HG03095 (cell line): ENCODE data around the gene ADCY9.
"Not testable (repeated sequence)": the region's sequence is repeated elsewhere in the genome, so short reads cannot be mapped to it uniquely, and the experiment has no call there.

ENCODE experiments used
- ATAC-seq: cut with Tn5 transposase; IDR thresholded peaks from one replicate; pipeline ENCODE4 v1.9.1; 2021; ENCODE audit warnings: moderate library complexity; ENCODE audit not compliant: unreplicated experiment

The ADCY9 gene

DNA sequence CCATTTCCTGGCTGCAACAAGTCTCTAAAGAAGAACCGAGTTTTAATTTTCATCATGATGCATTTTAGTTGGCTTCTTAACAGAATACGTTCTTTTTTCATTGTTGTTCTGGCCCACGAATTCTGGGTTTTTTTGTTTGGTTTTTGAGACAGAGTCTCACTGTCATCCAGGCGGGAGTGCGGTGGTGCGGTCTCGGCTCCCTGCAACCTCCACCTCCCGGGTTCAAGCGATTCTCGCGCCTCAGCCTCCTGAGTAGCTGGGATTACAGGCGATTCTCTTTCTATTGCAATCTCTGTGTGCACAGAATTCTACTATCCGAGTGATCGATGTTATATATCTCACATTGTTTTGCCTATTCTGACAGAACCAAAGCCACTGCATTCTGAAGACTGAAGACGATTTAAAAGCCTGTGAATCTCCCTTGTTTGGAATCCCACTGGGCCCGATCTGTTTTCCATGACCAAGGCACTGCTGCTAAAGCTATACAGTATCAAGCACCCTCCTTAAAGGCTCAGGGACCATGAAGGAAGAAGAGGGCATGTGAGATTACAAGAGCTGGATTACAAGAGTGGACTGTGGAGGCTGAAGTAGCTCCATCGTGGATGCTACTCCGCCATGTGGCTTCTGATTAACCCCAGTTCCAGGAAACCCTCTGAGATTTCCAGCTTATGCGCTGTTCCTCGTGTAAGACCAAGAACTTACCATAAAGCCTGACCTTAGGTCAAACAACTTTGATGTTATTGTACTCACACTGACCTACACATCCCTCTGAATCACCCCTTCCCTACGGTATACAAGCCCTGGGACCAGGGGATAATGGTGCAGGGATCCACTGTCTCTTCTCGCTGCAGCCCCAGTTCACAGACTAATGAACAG is 44.3 kb downstream of the ADCY9 start:
- ATAC-seq = no peak

DNA sequence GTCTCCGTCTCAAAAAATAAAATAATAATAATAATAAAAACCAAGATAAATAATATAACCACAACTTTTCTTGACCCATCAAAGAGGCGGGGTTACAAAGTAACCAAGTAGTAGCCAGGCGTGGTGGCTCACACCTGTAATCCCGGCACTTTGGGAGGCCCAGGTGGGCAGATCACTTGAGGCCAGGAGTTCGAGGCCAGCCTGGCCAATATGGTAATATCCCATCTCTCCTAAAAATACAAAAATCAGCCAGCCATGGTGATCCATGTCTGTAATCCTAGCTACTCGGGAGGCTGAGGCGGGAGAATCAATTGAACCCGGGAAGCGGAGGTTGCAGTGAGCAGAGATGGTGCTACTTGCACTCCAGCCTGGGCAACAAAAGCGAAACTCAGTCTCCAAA is 45.3 kb downstream of the ADCY9 start:
- ATAC-seq = no peak

DNA sequence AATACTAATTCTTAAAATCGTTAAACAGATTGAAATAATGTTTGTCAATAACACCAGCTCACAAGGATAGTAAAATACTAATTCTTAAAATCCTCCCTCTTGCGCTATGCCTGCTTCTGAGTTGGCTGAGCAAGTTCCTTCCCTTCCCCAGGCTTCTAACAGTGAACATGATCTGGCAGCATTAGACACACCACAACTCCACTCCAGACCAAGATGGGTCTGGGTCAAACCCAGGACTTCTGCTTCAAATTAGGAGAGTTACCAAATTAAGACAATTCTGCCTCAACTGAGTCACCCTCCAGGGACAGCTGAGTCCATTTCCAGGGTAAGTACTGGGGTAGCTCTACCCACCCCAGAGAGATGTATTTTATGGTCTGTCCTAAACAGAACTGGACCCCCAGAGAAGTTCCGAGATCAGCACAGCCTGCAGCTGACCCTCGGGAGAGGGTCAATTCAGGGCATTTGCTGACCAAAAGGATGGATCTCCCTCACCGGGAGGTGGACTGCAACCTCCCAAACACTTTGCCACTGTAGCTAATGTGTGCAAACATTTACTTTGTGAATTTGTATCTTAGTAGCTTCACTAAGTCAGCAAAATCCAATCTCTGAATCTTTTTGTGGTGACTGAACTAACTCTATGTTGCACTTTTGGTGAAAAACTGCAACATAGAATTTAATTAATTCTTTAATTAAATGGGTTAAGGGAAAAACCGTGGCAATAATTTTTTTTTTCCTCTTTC is 48.8 kb downstream of the ADCY9 start:
- ATAC-seq = no peak

DNA sequence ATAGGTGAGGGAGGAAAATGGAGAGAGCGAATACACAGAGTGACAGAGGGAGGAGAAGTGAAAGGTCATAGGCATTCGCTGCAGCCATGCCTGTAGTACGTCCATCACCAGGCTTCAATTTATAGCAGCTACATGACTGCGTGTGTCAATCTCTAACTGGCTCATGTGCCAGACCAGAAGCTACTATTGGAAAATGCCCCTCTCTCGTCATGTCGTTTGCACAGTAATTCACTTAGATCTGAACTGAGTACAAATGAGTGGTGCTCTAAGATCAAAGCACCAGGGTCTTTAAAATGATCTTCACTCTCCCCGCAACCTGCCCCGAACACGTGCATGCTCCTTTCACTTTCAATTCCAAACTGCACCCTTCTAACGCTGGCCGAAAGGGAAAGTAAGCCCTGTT is 51.3 kb downstream of the ADCY9 start:
- no peak for ATAC-seq

DNA sequence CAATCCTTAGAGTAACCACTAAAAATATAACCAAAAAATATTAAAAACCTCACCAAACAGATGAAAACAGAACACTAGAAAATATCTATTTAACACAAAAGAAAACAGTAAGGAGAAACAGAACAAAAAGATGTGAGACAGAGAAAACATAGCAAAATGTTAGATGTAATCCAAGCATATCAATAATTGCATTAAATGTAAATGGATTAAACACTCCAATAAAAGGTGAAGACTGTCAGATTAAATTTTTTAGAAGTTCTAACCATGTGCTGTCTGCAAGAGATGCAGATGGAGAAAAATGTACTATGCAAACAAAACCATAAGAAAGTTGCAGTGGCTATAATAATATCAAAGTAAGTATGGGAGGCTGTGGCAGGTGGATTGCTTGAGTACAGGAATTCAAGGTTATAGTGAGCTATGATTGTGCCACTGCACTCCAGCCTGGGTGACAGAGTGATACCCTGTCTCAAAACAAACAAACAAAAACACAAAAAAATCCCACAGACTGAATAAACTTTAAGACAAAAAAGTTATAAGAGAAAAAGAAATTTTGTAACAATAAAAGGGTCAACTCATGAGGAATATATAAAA is 53.9 kb downstream of the ADCY9 start:
- no peak for ATAC-seq

DNA sequence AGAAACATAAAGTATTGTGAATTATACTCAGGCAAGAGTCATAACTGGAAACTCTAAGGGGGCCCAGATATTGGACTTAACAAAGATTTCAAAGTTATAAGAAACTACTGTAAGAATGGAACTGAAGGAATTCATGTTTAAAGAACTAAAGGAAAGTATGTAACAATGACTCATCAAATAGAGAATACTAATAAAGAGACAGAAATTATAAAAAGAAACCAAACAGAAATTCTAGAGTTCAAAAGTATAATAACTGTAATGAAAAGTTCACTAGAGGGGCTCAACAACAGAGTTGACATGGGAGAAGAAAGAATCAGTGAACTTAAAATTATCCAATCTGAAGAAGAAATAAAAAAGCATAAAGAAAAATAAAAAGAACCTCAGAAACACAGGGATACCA is 55.4 kb downstream of the ADCY9 start:
- ATAC-seq = no peak

DNA sequence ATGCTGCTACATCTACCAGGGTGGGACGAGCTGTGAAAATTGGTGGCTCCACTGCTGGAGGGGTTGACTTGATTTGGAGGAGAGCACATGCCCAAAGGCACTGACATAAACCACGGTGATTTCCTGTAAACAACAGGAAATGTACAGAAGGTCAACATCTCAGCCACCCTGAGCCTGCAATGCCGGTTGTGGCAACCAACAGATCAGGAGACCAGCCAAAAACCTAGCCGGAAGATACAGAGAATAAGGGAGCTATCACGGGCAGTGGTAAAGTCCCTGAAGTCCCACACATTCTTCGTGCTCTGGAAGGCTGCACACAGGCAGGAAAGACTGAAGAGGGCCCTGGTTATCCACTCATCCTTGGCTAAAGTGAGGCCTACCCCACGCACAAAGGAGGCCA is 56.2 kb downstream of the ADCY9 start:
- ATAC-seq = no peak

DNA sequence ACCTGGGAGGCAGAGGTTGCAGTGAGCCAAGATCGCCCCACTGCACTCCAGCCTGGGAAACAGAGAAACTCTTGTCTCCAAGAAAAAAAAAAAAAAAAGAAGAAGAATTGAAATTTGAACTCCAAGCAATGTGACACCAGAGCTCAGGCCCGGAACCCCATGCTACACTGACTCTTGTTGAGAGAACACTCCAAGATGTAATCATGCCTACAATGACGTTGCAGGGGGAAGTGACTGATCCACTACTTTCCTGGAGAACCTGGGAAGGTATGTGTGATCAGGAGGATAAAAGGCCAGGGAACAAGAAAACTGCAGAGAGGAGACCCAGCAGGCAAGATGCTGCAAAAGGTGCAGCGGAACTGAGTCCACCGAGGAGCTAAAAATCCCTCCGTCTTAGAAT is 57.9 kb downstream of the ADCY9 start:
- no peak for ATAC-seq

DNA sequence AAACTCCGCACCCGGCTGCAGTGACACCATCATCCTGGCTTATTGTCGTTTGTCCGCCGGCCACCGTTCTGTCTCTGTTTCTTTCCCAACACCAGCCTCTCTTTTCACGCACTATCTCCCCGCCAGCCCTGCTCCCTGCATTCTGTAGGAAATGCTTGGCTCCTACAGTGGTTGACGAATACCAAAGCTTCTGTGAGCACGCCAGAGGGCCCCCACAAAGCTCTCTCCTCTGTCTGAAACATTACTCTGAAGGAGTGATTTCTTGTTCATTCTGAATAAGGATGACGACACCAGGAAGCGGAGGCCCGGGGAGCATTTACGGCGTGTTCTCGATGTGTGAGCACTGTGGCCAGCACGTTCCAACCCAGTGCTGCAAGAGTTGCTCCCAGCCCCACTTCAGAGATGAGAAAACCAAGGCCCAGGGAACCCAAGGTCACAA is 58.8 kb downstream of the ADCY9 start:
- ATAC-seq = no peak

DNA sequence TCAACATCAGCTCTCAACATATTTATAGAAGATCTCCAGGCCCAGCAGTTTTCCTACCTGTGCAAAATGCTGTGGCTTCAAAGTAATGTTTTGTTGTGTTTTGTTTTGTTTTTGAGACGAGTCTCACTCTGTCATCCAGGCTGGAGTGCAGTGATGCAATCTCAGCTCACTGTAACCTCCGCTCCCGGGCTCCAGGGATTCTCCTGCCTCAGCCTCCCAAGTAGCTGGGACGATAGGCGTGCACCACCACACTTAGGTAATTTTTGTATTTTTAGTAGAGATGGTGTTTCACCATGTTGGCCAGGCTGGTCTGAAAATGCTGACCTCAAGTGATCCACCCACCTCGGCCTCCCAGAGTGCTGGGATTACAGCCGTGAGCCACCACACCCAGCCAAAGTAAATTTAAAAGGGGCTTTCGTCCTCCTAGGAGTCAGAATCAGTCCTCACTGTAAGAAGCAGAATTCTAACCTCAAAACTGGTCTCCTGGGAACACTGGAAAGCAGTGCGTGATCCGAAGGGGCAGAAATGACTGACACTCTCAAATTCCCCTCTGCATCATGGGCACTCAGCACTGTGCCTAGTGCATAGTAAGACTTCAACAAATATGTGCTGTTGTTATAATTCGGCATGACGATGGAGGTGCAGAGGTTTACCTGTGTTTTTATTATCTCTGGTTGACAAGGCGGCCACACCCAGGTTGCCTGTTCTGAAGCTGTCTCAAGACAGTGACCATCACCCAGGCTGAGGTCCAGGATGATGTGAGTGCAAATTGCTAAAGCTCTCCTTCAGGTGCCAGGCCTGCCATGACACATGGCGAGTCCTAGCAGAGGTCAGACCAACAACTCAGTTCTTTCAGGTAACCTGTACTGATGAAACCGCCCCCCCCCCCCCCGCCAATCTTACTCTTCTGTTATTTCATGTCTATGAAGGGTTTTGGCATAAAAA is 59.8 kb downstream of the ADCY9 start:
- no peak for ATAC-seq

DNA sequence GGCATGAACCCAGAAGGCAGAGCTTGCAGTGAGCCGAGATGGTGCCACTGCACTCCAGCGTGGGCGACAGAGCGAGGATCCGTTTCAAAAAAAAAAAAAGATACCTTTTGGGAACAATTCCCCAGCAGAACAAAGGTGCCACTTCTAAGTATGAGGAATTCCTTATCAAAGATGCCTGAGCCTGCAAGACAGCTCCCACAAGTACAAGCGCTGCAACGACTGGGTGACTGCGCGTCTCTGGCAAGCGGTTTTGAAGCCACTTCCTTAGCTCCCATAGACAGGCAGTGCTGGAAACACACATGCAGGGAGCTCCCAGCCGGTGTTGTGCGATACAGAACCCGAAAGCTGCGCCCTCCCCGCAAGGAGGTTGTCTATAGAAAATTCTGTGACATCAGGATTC is 60.5 kb downstream of the ADCY9 start:
- ATAC-seq = no peak

DNA sequence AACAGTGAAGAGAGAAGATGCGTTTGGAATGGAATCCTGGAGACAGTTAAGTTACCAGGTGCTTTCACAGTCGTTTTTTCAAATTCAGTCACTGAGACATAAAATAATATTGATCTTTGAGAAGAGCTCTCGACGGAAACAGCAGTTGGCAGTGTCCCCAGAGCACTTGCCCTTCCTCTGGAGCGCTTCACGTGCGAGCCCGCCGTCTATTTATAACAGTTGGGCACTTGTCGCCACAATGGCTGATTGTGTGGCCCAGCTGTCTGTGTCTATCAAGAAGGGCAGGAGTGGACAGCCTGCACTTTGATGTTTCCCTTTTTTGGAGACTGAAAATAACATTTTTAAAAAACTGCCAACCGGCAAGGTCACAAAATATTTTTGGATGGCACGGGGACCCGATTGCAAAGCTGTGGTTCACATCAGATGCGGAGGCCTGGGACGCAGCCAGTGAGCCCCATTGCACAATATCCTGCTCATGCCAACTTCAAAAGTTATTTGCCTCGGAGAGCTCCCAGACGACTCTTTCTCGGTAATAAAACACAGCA is 62.9 kb downstream of the ADCY9 start:
- no peak for ATAC-seq

DNA sequence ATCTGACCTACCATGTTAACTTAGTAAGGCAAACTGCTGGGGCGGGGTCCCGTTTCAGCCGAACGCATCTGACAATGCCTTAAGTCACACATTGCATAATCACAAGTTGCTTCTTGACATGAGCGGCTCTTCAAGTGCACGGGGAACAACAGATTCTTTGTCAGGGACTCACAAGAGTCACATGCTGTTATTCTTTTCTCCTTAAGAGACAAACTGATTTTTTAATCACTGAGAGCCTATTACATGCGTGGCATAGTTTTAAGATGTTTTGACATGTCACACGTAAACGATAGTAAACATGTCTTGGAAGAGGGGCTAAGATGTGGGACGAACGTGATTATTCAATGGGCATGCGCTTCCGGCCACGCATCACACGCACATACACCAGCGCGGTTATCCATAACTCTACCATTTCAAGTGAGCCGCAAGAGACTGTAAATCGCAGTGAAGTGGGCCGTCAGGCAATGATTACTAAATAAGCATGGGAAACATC is 63.4 kb downstream of the ADCY9 start:
- ATAC-seq = no peak

DNA sequence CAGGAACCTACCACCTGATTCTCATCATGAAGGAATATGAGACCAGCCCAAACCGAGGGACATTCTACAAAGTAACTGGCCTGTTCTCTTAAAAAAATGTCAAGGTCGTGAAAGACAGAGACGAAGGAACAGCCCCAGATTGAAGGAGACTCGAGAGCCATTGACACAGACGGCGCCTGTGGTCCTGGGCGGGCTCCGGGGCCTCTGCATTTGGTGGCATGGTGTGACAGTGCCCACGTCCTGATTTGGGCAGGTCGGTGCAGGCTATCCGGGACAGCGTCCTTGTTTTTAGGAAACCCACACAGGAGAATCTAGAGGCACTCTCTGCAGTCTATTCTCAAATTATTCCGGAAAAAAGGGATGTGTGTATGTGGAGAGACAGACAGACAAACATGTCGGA is 64.1 kb downstream of the ADCY9 start:
- ATAC-seq = no peak

DNA sequence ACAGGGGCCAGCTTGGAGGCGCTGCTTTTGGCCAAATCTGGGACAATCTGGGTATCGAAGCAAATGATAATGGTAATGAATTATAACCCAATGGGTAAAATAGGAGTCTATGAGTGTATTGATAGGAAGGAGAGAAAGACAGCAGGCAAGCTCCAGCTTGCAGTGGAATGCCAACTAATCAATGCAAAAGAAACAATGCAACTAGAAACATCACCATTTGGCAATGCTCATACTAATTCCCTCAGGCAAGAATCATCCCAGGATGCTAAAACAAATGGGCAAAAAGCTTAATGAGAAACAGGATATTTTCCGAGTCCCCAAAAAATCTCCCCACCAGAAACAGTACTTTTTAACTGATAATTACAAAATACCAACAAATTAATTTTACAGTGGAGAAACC is 64.7 kb downstream of the ADCY9 start:
- ATAC-seq = no peak

DNA sequence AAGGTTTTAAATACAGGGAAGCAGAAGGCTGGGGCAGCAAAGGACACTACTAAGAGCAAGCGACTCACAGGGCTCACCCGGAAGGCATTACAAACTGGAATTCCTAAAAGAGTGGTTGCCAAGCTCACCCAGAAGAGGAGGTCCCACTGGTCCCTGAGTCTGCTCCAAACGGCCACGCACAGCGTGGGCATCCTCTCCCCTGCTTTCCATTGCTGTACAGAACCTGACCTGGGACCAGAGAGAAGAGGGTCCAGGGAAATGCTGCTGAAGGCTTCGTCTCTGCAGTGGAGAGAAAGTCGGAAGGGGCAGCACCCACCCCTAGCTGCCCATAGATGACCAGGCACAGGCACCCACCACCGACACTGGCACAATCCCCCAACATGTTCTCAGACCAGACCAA is 67.2 kb downstream of the ADCY9 start:
- no peak for ATAC-seq

DNA sequence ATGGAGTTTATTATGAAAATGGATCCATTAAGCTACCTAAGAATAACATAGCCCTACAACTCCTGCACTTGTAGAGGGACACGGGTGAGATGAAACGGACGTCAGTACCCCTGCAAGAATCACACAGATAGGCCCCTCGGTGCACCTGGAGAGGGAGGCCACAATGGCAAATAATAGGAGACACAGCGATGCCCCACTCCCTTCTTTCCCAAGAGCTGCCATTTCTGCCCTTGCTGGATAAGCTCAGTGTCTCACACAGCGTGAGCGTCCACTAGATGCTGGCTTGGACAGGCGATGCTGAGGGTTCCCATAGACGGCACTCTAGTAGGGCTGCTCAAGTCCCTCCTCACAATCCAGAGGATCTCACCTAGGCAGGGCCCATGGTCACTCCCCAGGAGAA is 67.8 kb downstream of the ADCY9 start:
- ATAC-seq = no peak

DNA sequence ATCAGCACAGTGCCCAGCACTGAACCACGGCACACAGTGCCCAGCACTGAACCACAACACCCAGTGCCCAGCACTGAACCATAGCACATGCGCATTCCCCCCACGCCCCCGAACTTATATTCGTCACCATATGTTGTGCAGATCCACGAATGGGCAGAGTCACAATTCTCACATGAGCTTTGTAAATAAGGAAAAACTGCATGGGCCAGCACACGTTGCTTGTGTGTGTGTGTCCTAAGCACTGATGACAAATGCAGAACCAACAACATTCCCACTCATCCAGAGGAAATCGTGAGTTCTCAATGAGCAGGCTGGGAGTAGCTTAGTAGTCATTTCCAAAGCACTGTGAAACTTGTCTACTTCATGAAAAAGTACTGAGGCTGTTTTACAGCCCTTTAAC is 70.0 kb downstream of the ADCY9 start:
- ATAC-seq = no peak

DNA sequence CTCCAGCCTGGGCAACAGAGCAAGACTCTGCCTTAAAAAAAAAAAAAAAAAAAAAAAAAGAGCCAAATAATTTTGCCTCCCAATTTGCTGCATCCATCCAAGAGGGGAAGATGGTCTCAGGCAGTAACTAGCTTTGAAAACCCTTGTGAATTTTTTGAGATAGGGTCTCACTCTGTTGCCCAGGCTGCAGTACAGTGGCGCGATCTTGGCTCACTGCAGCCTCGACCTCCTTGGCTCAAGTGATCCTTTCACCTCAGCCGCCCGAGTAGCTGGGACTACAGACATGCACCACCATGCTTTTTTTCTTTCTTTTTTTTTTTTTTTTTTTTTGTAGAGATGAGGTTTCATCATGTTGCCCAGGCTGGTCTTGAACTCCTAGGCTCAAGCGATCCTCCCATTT is 70.7 kb downstream of the ADCY9 start:
- not testable (repeated sequence) for ATAC-seq

DNA sequence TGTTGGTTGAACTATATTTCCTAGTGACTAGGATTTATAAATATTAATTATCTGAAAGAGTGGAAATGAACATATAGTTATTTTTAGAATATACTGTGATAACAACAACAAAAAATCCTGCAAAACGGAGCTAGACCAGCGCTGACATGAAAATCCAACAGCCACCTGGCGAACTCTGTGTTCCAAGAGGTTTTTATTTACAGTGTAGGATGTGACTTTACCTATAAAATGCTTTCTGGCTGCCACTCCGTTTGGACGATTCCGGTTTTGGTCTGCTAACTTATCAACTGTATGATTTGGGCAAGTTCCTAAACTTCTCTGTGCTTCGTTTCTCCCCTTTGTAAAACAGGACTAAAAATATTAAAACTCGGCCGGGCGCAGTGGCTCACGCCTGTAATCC is 73.7 kb downstream of the ADCY9 start:
- no peak for ATAC-seq
